ENCODE measurements around the gene FDXR.

FDXR gene

DNA sequence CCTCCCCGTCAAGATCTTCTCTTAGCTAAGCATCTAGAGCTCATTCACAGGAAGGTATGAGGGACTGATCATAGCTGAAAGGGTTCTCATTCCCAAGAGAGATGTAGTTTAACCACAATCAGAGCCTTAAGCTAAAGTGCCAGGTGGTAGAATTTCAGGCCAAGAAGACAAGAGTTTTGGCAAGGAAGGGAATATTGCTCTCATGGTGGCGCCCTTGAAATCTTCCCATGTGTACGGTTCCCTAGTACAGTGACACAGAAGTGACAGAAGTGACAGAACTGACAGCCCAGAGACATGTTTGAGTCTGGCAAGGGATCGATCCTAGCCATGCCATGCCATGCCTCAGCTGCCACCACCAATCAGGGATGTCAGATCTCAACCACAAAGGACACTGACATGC, 15.6 kb downstream of the FDXR start:
- no peak for DNase-seq (ENCODE audit: low spot score)

DNA sequence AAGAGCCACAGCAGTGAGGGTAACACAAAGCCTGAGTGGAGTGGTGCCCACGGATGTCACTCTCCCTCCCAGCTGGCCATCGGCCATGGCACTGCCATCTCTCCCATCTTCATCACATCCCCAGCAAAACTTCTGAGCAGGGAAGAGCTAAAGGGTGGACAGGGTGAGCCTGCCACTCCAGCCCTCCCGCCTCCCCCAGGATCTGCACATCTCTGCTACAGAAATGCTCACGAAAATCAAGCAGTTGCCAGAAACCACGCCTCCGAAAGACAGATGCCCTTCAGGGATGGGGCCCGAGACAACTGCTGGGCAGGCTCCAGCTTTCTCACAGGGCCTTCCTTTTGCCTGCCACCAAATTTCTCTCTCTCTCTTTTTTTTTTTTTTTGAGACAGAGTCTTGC, 16.7 kb downstream of the FDXR start:
- DNase-seq (ENCODE audit: low spot score) = no peak

DNA sequence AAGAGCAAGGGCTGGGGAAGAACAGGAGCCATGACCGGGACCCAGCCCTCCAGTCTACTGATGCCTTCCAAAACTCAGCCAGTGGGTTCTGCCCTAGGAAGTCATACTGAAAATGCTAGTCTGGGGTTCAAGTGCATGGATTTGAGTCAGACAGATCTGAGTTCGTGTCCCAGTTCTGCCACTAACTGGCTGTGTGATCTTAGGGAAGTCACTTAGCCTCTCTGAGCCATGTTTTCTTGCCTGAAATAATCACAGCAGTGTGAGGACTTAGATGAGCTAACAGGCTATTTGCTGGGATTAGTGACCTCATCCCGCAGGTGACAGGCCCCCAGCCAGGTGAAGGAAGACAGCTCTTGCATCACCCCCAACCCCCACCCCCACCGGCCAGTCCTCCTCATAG, 17.5 kb downstream of the FDXR start:
- no peak for DNase-seq (ENCODE audit: low spot score)

DNA sequence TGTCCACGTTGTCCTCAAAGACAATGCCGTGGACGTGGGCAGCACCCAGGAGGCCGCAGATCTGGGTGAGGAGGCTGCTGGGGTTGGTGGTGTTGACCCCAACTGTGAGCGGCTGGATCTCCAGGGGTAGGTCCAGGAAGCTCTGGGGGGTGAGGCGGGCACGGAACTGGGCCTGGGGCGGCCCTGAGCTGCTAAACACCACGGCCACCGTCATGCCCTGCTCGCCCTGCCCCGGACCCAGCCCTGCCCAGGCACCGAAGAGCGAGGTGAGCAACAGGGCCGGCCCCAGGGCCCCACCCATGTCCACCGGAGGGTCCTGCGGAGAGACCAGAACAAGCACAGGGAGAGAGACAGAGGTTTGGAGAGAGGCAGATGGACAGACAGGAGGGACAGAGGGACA, 18.0 kb downstream of the FDXR start:
- no peak for DNase-seq (ENCODE audit: low spot score)

DNA sequence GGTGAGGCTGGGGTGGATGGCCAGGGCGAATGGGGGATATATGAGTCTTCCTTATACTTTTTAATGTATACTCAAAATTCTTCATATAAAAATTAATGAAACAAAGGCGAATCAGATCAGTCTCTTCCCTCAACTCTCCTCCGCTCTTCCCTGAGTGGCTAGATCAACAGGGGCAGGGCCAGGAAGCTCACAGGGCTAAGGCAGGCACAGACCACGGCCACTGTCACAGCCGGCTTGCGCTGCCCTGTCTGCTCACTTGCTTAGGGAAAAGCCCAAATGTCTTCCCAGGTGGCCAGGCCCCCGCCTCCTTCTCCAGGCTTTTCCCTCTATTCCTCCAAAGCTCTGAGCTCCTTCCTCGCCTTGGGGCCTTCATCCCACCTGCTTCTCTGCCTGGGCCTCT, 19.1 kb downstream of the FDXR start:
- no peak for DNase-seq (ENCODE audit: low spot score)

DNA sequence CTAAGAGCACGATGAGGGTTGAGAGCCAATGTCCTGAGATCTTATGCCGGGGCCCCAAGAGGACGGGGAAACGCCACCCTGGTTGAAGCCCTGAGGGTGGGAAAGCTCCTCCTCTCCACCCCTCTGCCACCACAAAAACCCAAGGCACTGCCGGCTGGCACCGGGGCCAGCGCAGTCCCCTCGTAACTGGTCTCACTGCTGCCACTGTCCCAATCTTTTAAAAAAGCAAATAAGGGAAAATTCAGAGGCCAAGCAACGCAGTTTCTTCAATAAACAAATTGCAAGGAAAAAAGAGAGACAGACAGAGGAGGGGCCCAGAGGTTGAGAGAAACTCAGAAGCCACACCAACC, 19.8 kb downstream of the FDXR start:
- no peak for DNase-seq (ENCODE audit: low spot score)

DNA sequence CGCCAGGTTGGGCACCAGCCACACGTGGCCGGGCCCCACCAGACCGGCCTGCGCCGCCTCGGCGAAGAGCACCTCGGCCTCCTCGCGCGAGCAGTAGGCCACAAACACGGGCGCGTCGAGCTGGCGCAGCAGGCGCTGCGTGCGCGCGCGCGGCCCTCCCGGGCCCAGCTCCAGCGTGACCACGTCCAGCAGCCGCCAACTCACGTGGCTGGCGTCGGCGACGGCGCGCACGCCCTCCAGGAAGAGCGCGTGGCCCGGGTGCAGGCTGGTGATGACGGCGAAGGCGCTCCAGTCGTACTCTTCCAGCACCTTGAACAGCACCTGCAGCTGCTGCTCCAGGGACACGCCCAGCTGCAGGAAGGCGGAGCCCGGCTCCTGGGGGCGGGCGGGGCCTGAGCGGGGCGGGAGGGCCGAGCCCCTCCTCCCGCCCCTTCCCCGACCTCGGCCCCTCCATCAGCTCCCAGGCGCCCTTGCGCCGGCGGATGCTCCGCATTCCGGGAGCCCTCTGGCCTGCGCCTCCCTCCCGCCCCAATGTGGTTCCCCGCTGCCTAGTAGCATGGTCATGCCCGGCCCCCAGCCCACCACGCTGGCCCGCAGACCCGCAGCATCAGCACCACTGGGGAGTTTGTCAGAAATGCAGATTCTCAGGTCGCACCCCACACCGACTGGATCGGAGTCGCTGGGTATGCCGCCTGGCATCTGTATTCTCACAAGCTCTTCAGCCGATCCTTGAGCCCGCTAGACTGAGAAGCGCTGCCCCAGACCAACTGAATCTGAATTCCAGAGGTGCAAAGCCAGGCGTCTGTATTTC, 20.4 kb downstream of the FDXR start:
- peak; percentile 46 for DNase-seq (ENCODE audit: low spot score)

DNA sequence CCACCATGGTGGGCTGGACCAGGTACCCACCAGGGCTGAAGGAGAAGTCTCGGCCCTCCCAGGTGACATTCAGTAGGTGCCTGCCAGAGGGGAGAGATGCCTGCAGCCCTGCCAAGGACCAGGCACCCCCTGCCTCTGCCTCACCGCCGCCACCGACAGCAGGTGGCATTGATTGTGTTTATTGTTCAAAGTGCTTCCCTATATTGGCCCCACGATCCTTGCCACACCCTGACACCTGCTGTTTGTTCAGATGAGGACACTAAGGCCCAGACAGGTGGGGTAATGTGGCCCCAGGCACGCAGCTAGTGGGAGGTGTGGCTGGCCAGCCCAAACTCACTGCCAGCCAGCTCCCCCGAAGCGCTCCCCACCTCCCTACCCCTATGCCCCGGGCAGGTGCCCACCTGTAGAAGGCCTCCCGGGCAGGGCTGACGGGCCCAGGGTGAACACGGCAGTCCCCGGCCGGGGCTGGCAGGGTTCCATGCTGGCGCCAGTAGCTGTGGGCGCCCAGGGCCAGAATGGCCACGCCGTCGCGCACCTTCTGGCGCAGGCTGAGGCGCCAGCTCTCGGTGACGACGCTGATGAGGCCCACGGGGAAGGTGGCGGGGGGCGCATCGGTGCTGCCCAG, 21.1 kb downstream of the FDXR start:
- peak; percentile 70 for DNase-seq (ENCODE audit: low spot score)

DNA sequence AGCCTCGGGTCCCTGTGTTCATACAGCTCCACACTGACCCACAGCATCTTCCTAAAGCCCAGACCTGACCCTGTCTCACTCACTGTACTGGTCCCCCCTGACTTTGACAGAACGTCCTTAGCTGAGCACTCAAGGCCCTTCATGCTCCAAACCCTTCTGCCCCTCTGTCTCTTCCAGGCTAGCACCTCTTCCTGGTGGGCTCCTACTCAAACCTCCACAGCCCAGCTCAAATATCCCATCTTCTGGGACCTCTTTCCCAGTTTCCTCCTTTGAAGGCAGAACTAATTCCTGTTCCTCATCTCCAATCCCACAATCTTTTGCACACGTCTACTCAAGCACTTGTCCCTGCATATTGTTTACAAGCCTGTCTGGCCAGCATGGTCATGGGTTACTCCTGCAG, 21.9 kb downstream of the FDXR start:
- no peak for DNase-seq (ENCODE audit: low spot score)

DNA sequence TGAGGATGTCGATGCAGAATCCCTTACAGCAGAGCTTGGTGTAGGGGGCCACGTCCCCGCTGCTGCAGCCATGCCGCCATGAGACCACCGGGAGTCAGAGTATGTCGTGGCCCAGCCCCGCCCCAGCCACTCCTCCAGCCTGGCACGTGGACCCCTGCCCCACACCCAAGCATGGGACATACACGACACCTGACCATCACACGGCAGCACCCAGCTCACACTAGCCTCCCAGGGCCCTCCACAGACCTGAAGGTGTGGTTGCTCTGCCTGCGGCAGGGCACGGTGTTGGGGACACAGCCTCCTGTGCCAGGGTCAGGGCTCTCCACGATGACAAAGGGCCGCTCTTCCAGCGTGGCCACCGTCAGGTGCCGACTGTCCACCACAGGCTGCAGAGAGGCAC, 22.5 kb downstream of the FDXR start:
- DNase-seq (ENCODE audit: low spot score) = no peak

DNA sequence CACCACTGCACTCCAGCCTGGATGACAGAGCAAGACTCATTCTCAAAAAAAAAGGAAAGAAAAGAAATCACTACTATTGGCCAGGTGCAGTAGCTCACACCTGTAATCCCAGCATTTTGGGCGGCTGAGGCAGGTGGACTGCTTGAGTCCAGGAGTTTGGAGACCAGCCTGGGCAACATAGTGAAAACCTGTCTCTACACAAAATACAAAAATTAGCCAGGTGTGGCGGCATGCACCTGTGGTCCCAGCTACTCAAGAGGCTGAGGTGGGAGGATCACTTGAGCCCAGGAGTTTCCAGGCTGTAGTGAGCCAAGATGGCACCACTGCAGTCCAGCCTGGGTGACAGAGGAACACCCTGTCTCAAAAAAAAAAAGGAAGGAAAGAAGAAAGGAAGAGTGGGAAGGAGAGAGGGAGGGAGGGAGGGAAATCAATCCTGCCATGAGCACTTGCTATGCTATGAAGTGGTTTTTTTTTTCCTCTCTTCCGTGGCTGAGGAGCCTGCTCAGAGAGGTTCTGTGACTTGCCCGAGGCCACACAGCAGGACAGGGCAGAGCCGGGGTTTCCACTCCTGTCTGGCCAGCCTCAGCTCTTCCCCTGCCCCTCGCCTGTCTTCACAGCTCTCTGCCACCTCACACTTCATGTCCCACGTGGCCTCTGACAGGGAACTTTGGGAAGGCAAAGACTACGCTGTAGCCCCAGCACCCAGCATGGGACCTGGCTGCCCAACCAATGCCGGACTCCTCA, 24.0 kb downstream of the FDXR start:
- no peak for DNase-seq (ENCODE audit: low spot score)

DNA sequence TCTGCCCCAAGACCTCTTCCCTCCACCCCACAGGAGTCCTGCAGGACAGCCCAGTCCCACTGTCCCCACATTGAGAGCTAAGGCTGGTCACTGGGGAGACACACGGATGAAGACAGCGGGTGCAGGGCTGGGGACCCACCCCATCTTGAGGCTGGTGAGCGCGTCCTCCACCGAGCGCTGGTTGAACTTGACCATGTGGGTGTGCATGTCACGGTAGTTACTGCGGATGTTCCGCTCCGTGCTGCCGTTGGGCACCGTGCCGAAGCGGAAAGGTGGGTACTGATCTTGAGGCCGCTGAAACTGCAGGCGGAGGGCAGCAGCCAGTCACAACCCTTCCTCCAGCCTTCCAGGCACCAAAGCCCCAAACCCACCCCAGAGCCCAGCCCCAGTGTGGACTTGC, 26.2 kb downstream of the FDXR start:
- no peak for DNase-seq (ENCODE audit: low spot score)

DNA sequence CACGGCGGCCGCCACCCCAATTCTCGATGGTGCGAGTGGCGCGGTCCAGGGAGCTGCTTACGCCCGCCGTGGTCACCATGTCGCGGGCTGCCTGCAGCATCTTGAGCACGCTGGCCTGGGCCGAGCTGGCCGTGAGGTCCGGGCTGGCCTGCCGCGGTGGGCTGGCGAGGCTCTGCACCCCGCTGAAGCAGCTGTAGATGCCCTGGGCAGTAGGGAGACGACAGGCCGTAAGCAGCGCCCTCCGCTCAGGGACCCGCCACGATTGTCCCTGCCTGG, 29.5 kb downstream of the FDXR start:
- no peak for DNase-seq (ENCODE audit: low spot score)

DNA sequence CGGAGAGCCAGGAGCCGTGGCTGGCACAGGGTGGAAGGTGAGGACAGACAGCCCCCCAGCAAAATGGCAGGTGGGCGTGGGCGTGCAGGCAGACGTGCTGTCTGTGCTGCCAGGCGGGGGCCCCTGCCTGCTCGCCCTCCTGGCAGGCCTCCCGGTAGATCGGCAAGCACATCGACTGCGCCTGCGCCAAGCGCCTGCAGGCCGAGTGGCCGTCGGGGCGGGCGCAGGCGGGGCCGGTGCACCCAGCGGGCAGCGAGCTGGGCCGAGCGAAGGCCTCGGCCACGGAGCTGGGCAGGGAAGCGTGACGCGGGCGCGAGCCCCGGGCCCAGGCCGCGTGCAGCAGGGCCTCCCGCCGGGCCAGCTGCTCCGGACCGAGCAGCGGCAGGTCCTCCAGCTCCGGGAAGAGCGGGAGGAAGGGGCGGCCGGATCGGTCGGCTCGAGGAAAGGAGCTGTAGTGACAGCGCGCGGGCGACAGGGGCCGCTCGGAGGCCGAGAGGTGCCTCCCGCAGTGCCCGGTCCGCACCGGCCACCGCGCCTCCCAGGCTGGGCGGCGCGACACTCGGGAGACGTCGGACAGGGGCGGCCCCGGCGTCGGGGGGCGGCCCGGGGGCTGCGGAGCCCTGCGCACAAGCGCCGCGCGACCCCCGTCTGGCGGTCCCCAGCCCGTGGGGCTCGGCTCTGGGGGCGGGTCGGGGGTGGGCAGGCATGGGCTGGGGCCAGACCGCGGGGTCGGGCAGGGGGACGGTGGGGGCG, 30.0 kb downstream of the FDXR start:
- no peak for DNase-seq (ENCODE audit: low spot score)

DNA sequence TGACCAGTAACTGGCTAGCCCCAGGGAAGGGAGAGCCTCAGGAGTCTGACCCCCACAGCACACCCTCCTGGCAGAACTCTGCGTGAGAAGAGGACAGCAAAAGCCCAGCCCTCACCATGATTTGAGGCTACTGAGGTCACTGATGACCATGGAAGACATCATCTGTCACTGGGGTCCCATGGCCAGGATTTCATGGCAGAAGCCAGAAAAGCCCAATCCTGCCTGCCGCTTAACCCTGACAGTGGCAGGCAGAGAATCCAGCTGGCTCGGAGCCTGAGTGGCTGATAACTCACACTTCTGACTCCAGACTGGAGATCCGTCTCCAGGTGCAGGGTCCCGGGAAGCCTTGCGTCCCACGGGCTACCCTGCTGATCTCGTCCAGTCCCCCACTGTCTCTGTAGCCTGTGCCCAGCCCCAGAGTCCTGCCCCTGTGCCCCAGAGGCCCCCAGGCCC, 30.6 kb downstream of the FDXR start:
- DNase-seq (ENCODE audit: low spot score) = no peak

DNA sequence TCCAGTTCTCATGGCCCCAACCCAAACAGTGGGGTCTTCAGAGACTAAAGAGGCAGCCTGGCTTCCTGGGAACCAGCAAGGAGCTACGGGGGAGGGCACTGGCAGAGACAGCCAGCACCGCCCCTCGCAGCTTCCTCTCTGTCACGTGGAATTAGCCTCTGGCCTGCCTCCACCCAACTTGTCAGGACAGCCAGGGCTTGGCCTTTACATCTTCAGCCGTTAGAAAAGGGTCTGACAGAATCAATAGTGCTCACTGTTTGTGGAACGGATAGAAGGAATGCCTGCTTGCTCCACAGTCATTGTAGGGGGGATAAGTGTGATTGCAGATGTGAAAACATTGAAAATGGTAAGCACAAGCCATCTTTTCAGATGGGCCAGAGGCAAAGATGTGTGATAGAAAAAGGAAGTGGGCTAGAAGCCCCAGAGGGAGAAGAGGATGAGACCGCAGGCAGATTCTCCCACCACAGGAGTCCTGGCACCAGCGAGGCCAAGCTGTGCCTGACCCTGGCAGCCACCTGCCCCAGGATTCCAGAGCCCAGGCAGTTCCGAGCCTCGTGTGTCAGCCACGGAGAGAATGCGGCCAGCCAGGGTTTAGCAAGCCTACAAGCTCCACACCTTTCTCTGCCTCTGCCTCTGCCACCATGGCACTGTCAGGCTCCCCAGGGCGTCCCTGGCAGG, 31.7 kb downstream of the FDXR start:
- DNase-seq (ENCODE audit: low spot score) = no peak

DNA sequence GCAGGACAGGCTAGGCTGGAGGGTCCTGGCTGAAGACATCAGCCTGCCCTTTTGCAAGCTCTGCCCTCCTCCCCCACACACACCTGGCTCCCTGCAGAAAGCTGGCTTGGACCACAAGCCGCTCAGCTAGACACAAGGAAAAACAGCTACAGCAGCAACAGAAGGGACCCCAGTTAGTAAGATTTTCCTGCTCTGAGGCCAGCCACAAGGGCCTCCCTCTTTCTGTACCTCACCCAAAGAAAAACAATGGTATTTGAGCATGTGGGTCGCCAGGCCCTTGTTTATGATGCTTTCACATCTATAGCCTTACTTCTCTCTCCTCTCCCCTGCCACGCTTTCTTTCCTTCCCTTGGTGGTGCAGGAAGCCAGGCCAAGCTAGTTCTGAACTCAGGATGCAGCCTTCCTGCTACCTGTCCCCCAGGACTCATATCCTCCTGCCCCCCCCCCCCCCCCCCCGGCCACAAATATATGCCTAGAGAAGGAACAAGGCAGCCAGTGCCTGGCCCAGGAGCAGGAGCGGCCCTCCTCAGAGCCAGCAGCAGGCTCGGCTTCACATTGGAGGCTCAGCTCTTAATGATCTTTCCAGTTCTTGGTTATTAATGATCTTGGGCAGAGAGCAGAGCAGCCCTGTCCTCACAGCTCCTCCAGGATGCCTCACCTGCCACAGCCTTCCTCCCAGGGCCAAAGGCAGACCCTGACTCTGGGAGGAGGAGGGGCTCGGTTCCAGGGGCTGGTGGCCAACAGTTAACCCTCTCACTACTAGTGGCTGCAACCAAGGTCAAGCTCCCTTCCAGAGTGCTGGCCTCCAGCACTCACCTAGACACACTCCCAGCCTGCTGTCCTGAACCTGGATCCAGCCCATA, 32.6 kb downstream of the FDXR start:
- no peak for DNase-seq (ENCODE audit: low spot score)

DNA sequence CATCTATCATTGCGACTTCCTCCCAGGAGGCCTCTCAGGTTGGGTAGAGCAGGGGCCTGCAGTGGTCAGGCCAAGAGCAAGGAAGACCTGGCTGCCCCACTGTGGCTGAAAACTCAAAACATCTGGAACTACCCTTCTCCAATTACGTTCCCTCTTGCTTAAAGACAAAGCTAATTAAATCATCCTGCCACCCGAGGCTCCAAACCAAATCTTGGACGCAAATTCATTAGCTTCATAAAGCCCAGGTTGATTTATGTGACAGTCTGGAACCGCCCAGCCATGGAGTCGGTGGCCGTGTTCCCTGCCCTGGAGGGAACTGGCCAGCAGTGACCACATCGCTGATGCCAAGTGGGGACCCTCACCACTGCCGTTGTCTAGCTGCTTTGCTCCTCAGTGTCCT, 34.5 kb downstream of the FDXR start:
- DNase-seq (ENCODE audit: low spot score) = no peak

DNA sequence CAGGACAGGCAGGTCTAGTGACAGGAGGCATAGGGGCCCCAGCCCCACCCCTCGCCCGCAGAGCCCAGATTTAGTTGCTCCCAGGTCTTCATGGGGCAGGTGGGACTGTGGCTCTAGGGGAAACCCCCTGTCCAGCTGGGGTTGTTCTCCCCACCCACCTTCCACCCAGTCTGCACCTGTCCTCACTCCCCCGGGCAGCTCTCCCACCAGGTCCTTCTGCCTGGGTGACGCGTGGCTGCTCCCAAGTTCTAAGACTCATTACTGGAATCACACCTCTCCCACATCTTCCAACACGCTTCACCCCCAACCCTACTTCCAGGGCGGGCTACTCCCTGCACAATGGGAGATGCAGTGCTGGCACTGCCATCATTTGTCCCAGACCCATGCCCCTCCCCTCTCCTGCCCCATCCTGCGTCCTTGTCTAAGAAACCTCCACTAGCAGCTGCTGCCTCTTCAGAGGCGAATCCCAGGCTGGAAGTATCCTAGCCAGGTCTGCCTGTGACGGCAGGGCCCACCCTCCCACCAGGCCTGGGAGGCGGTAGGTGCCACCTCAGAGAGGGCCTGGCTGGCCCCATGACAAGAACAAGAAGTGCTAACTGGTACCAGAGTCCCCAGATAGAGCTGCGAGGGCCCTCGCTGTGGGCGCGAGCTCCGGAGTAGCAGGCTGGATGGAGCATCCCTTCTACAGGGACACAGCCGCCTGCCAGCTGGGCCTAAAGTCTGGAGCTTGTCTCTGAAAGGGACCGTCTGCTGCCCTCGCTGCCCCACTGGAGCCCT, 35.9 kb downstream of the FDXR start:
- DNase-seq (ENCODE audit: low spot score) = no peak

DNA sequence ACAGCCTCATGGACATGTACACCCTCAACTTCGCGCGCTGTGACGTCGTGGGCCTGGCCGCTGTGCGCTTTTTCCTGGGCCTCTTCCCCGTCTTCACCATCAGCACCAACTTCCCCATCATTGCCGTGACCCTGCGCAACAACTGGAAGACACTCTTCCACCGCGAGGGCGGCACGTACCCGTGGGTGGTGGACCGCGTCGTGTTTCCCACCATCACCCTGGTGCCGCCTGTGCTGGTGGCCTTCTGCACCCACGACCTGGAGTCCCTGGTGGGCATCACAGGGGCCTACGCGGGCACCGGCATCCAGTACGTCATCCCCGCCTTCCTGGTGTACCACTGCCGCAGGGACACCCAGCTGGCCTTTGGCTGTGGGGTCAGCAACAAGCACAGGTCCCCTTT, 36.6 kb downstream of the FDXR start:
- DNase-seq (ENCODE audit: low spot score) = no peak

Data from SW480 (cell line).